NCI-H524 treated with DMSO at 0.1 percent for 48 hours (cell line): ENCODE data around the gene GREM1.

Experiments
- DNase-seq: peaks from one replicate; lab custom pipeline; 2025; lab: John Stamatoyannopoulos, UW

Gene GREM1

GRCh38 chr15:32732574-32733157, 14.9 kb downstream of the GREM1 start:
- DNase-seq = no peak

GRCh38 chr15:32733281-32733680, 15.5 kb downstream of the GREM1 start:
- no peak for DNase-seq

- no peak for DNase-seq
Measured at GRCh38 chr15:32735989-32736700, 18.3 kb downstream of the GREM1 start.

GRCh38 chr15:32736701-32737061, 18.9 kb downstream of the GREM1 start:
- DNase-seq = no peak

- no peak for DNase-seq
Measured at GRCh38 chr15:32737304-32737703, 19.5 kb downstream of the GREM1 start.

GRCh38 chr15:32738666-32739065, 20.9 kb downstream of the GREM1 start:
- DNase-seq = no peak

- no peak for DNase-seq
Measured at GRCh38 chr15:32739522-32740063, 21.8 kb downstream of the GREM1 start.

- DNase-seq = no peak
Measured at GRCh38 chr15:32743411-32744140, 25.8 kb downstream of the GREM1 start.

- no peak for DNase-seq
Measured at GRCh38 chr15:32746116-32746857, 28.5 kb downstream of the GREM1 start.

- DNase-seq = peak; percentile 10
Measured at GRCh38 chr15:32747921-32748342, 30.1 kb downstream of the GREM1 start.

GRCh38 chr15:32750979-32751378, 33.2 kb downstream of the GREM1 start:
- DNase-seq = no peak

- no peak for DNase-seq
Measured at GRCh38 chr15:32757426-32757825, 39.6 kb downstream of the GREM1 start.

GRCh38 chr15:32763295-32763694, 45.5 kb downstream of the GREM1 start:
- no peak for DNase-seq

- no peak for DNase-seq
Measured at GRCh38 chr15:32765236-32765635, 47.4 kb downstream of the GREM1 start.

- DNase-seq = no peak
Measured at GRCh38 chr15:32766101-32766500, 48.3 kb downstream of the GREM1 start.

GRCh38 chr15:32767236-32767635, 49.4 kb downstream of the GREM1 start:
- no peak for DNase-seq

GRCh38 chr15:32774022-32774421, 56.2 kb downstream of the GREM1 start:
- DNase-seq = no peak

GRCh38 chr15:32775103-32775502, 57.3 kb downstream of the GREM1 start:
- no peak for DNase-seq

- DNase-seq = no peak
Measured at GRCh38 chr15:32778391-32779176, 60.8 kb downstream of the GREM1 start.

GRCh38 chr15:32781781-32782180, 64.0 kb downstream of the GREM1 start:
- no peak for DNase-seq

GRCh38 chr15:32784581-32784980, 66.8 kb downstream of the GREM1 start:
- no peak for DNase-seq
